Body of pancreas (tissue), 4 donors: Measurements from ENCODE around the gene TRIB2. TPM values are rescaled to one million over a fixed set of nuclear protein-coding genes. Genes with fewer than 3 reads are reported as not detected.

Source experiments
- ATAC-seq: fragments of 150-250 bp; one replicate; pipeline ENCODE4 v1.9.1; 2016
- DNase-seq, 4 donors: peaks; one replicate each; pipeline ENCODE4 v3.0.0-alpha.2; 2019
- H3K27ac ChIP-seq, 4 donors: fragments of 200-600 bp; sonication (generic); 1 replicate in 3 of 4; 2 replicates in 1 of 4; pipeline versions ENCODE4 v1.5.1 to v1.6.1; 2016 to 2019; ENCODE audit warnings: mild to moderate bottlenecking in 1 of 4, mixed read lengths in 1 of 4, moderate library complexity in 1 of 4
- H3K27me3 ChIP-seq, 2 donors: fragments of 200-600 bp; sonication (generic); one replicate each; pipeline ENCODE4 v1.6.0; 2016; ENCODE audit warnings: mild to moderate bottlenecking in 1 of 2
- H3K36me3 ChIP-seq, 2 donors: fragments of 200-600 bp; sonication (generic); replicated peaks in 1 of 2; 2 replicates each; pipeline ENCODE4 v1.5.1; 2016; ENCODE audit warnings: low read depth in 2 of 2; ENCODE audit not compliant: insufficient read depth in 1 of 2
- H3K4me1 ChIP-seq: fragments of 200-600 bp; sonication (generic); one replicate; pipeline ENCODE4 v1.6.0; 2016
- H3K4me3 ChIP-seq, 2 donors: fragments of 200-600 bp; sonication (generic); 1 replicate in 1 of 2; 2 replicates in 1 of 2; pipeline ENCODE4 v1.5.1; 2016 to 2019
- H3K9me3 ChIP-seq, 3 donors: fragments of 200-600 bp; sonication (generic); 1 replicate in 2 of 3; 2 replicates in 1 of 3; pipeline ENCODE4 v1.5.1; 2016
- CTCF ChIP-seq, 7 experiments: fragments of 450-650 bp in 4 of 7; fragments of 200-600 bp in 3 of 7; sonication (generic) in 3 of 7; IDR thresholded peaks; one replicate each; pipeline ENCODE4 v1.5.1; 2016 to 2019; ENCODE audit warnings: antibody characterized with exemption in 7 of 7
- POLR2A ChIP-seq, 3 donors: fragments of 450-650 bp; IDR thresholded peaks; one replicate each; pipeline ENCODE4 v1.6.1; 2016; ENCODE audit warnings: antibody characterized with exemption in 3 of 3, mild to moderate bottlenecking in 2 of 3
- WGBS, 2 donors: methylation state at CpG; one replicate each; pipeline ENCODE4 v1.1.5; 2017; 5-methylcytosine and 5-hydroxymethylcytosine counted together
- intact Hi-C: fragments of 100-400 bp; cut with DNase I; formaldehyde crosslinking; loops from one replicate; pipeline ENCODE4 v1.15.1; 2023
- total RNA-seq, 2 donors: library from RNA; depleted of rRNA; stranded (reverse); fragments of >200 nt; gene quantifications; one replicate each; pipeline ENCODE4 v1.1.0, GENCODE V29; 2016

The TRIB2 gene
- total RNA-seq, 2 donors from 2014 or later = 49.3 to 99.2 TPM

- TF ChIP-seq CTCF (IDR thresholded peaks at IDR 0.05) (no peak), POLR2A (IDR thresholded peaks at IDR 0.05) (no peak)
- no peak for ATAC-seq
- no peaks in the 10 kb centered on the region for H3K9me3 ChIP-seq
- DNase-seq = no peak
- H3K27me3 ChIP-seq = no peaks in the 10 kb centered on the region
- WGBS, 2 donors = 51 to 75% methylated on average over 3 of the region's 3 CpGs
- H3K27ac ChIP-seq = no peak overlapping the region
- H3K4me1 ChIP-seq = no peaks in the 10 kb centered on the region
- peaks cover 0 to 1% of the 10 kb centered on the region in 2 donors for H3K36me3 ChIP-seq
- H3K4me3 ChIP-seq = no peak overlapping the region
- intact Hi-C loops = no loop called here
Observed at GRCh38 chr2:12741380-12741779, 24.6 kb downstream of the TRIB2 start.

DNA sequence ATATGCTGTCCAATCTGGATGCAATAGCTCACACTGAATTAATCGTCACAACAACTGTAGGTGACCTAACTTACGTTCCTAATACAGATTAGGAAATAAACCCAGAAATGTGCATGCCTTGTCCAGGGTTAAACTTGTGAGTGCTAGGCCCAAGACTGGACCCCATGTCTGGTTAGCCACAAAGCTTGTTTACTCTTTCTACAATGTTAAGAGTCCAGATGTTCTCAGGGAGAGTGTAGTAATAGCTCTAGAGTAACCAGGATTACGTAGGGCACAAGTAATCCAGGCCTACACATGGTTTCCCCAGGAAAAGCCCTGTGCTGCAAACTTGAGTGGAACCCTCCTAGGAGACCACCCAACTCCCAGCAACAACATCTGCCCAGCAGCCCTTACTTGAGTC is 26.2 kb downstream of the TRIB2 start:
- no peak overlapping the region for H3K4me3 ChIP-seq
- H3K27ac ChIP-seq = no peak overlapping the region
- DNase-seq = no peak
- peaks cover 0 to 1% of the 10 kb centered on the region in 2 donors for H3K36me3 ChIP-seq
- H3K27me3 ChIP-seq = no peaks in the 10 kb centered on the region
- intact Hi-C loops = no loop called here
- no peaks in the 10 kb centered on the region for H3K4me1 ChIP-seq
- H3K9me3 ChIP-seq = no peaks in the 10 kb centered on the region
- 95 to 96% methylated on average over 3 of the region's 3 CpGs for WGBS, 2 donors
- no peak for TF ChIP-seq CTCF (IDR thresholded peaks at IDR 0.05)
- TF ChIP-seq POLR2A (IDR thresholded peaks at IDR 0.05) = no peak
- ATAC-seq = no peak

GRCh38 chr2:12750166-12750905 is 33.6 kb downstream of the TRIB2 start:
- TF ChIP-seq POLR2A (IDR thresholded peaks at IDR 0.05) (no peak), CTCF (IDR thresholded peaks at IDR 0.05) (no peak)
- H3K4me1 ChIP-seq = no peaks in the 10 kb centered on the region
- ATAC-seq = no peak
- no peaks in the 10 kb centered on the region for H3K9me3 ChIP-seq
- H3K27ac ChIP-seq = no peak overlapping the region
- no peak overlapping the region for H3K4me3 ChIP-seq
- 81 to 82% methylated on average over 7 of the region's 7 CpGs for WGBS, 2 donors
- no peak for DNase-seq
- H3K27me3 ChIP-seq = no peaks in the 10 kb centered on the region
- intact Hi-C loops = no loop called here
- H3K36me3 ChIP-seq = no peaks in the 10 kb centered on the region

DNA sequence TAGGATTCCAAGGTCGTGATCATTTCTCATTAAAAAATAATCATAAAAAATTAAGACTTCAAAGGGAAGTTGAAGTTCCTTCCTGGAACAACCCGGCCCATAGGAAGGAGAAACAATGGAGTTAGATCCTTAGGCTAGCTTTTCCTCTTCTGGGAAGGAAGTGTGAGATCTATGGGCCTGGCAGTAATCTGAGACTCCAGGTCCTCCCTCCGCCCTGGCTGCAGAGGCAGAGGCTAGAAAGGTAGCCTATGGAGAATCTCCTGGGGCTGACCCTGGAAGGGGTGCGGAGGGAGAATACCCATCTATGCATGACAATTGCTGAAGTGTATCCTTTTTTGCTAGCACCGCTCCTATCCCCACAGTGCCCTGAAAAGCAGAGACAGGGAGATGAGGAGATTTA is 37.9 kb downstream of the TRIB2 start:
- no peak for TF ChIP-seq CTCF (IDR thresholded peaks at IDR 0.05)
- TF ChIP-seq POLR2A (IDR thresholded peaks at IDR 0.05) = no peak
- H3K27me3 ChIP-seq = no peaks in the 10 kb centered on the region
- H3K27ac ChIP-seq = no peak overlapping the region
- H3K9me3 ChIP-seq = no peaks in the 10 kb centered on the region
- WGBS, 2 donors = 82 to 86% methylated on average over 5 of the region's 5 CpGs
- no peak overlapping the region for H3K4me3 ChIP-seq
- no peak for ATAC-seq
- intact Hi-C loops = no loop called here
- no peaks in the 10 kb centered on the region for H3K4me1 ChIP-seq
- no peaks in the 10 kb centered on the region for H3K36me3 ChIP-seq
- no peak for DNase-seq

- Histone ChIP-seq H3K4me3 (no peak overlapping the region), H3K9me3 (no peaks in the 10 kb centered on the region), H3K36me3 (no peaks in the 10 kb centered on the region), H3K4me1 (no peaks in the 10 kb centered on the region), H3K27me3 (no peaks in the 10 kb centered on the region), H3K27ac (no peak overlapping the region)
- DNase-seq = no peak
- ATAC-seq = no peak
- TF ChIP-seq POLR2A (IDR thresholded peaks at IDR 0.05) (no peak), CTCF (IDR thresholded peaks at IDR 0.05) (no peak)
- intact Hi-C loops = no loop called here
- 17 to 24% methylated on average over 3 of the region's 3 CpGs for WGBS, 2 donors
Observed at GRCh38 chr2:12755384-12755783, 38.6 kb downstream of the TRIB2 start.
